GM12878 (cell line): ENCODE data around the gene PTPRQ. TPM values are rescaled to one million over a fixed set of nuclear protein-coding genes. Genes with fewer than 3 reads are reported as not detected.

Source experiments
- ATAC-seq: fragments of 200-7000 bp; cut with Tn5 transposase; 3 replicates; pipeline ENCODE4 v1.9.1; 2020; ENCODE audit warnings: mild to moderate bottlenecking, moderate library complexity
- BruUV-seq: library from RNA; stranded (reverse); fragments of 400-500 nt; replicated peaks from 2 replicates; lab custom pipeline; 2021; lab: Mats Ljungman, UMichigan
- CTCF ChIA-PET: fragments of 300-600 bp; sonication (Branson Sonifier 250); formaldehyde crosslinking; extraction: SDS; loops from one replicate; lab custom pipeline; 2021; ENCODE audit warnings: inconsistent platforms; lab: Yijun Ruan, JAX
- POLR2A ChIA-PET: fragments of 350-600 bp; formaldehyde crosslinking; extraction: SDS; loops from one replicate; lab custom pipeline; 2021; ENCODE audit warnings: inconsistent platforms; lab: Charles Lee
- RAD21 ChIA-PET: fragments of 300-600 bp; sonication (Branson Sonifier 250); formaldehyde crosslinking; loops from one replicate; lab custom pipeline; 2023; ENCODE audit warnings: antibody characterized with exemption; ENCODE audit not compliant: unreplicated experiment; lab: Charles Lee
- SMC1A ChIA-PET: fragments of 300-600 bp; sonication (Branson Sonifier 250); formaldehyde crosslinking; loops from one replicate; lab custom pipeline; 2023; ENCODE audit not compliant: unreplicated experiment, uncharacterized antibody; lab: Charles Lee
- DNase-seq: peaks from one replicate; pipeline ENCODE4 v3.0.0-alpha.2; 2011; ENCODE audit warnings: low read depth, low spot score
- FAIRE-seq: peaks from 3 replicates; lab custom pipeline; 2011; peaks lifted over from hg19 to GRCh38; lab: Jason Lieb, UNC
- H2AFZ ChIP-seq: 2 replicates; pipeline ENCODE4 v1.6.0; 2011; ENCODE audit warnings: low read depth, low read length, control low read depth; ENCODE audit not compliant: control insufficient read depth
- H3K27ac ChIP-seq: 2 replicates; pipeline ENCODE4 v1.5.1; 2011; ENCODE audit warnings: control low read depth; ENCODE audit not compliant: control insufficient read depth, insufficient read depth
- H3K27me3 ChIP-seq, 2 experiments: replicated peaks in 1 of 2; 2 replicates each; pipeline versions ENCODE4 v1.6.0 to v1.6.1; 2011; ENCODE audit warnings: low read length in 1 of 2; ENCODE audit not compliant: control insufficient read depth in 2 of 2, insufficient read depth in 2 of 2
- H3K36me3 ChIP-seq, 2 experiments: 2 replicates each; pipeline ENCODE4 v1.5.1; 2011; ENCODE audit warnings: low read length in 1 of 2; ENCODE audit not compliant: control insufficient read depth in 2 of 2, insufficient read depth in 2 of 2
- H3K4me1 ChIP-seq: 2 replicates; pipeline ENCODE4 v1.6.1; 2011; ENCODE audit warnings: mild to moderate bottlenecking, low read length, moderate library complexity, mixed read lengths; ENCODE audit not compliant: control insufficient read depth, insufficient read depth
- H3K4me2 ChIP-seq: 2 replicates; pipeline ENCODE4 v1.6.0; 2011; ENCODE audit warnings: control low read depth; ENCODE audit not compliant: control insufficient read depth, insufficient read depth
- H3K4me3 ChIP-seq: fragments of 200-600 bp; sonication (generic); 2 replicates; pipeline ENCODE4 v1.5.1; 2016
- H3K79me2 ChIP-seq: 2 replicates; pipeline ENCODE4 v1.6.0; 2011; ENCODE audit warnings: low read length; ENCODE audit not compliant: control insufficient read depth, insufficient read depth
- H3K9ac ChIP-seq: 2 replicates; pipeline ENCODE4 v1.8.0; 2011; ENCODE audit warnings: low read length, control low read depth, mixed read lengths; ENCODE audit not compliant: control insufficient read depth, insufficient read depth
- H3K9me3 ChIP-seq: replicated peaks from 3 replicates; pipeline ENCODE4 v1.5.1; 2011; ENCODE audit warnings: mild to moderate bottlenecking, low read length; ENCODE audit not compliant: control insufficient read depth, insufficient read depth
- H4K20me1 ChIP-seq: 2 replicates; pipeline ENCODE4 v1.6.0; 2011; ENCODE audit not compliant: control insufficient read depth, insufficient read depth
- BHLHE40 ChIP-seq, 2 experiments: fragments of 450-650 bp in 1 of 2; IDR thresholded peaks; 2 replicates each; pipeline ENCODE4 v1.6.1; 2011 to 2017; ENCODE audit warnings: low read depth in 2 of 2, borderline replicate concordance in 1 of 2, improper control_type of control experiment in 1 of 2, low read length in 1 of 2, mild to moderate bottlenecking in 1 of 2
- BRCA1 ChIP-seq: IDR thresholded peaks from 2 replicates; pipeline ENCODE4 v1.6.1; 2011; ENCODE audit warnings: low read depth, low read length, improper control_type of control experiment
- RFX5 ChIP-seq: IDR thresholded peaks from 2 replicates; pipeline ENCODE4 v1.6.1; 2011; ENCODE audit warnings: low read depth, low read length, improper control_type of control experiment
- STAT3 ChIP-seq: IDR thresholded peaks from 2 replicates; pipeline ENCODE4 v1.6.1; 2011; ENCODE audit warnings: low read depth, low read length, improper control_type of control experiment
- TCF12 ChIP-seq: IDR thresholded peaks from 2 replicates; pipeline ENCODE4 v1.6.1; 2011; ENCODE audit warnings: low read depth, mild to moderate bottlenecking, low read length
- ZNF622 ChIP-seq: fragments of 450-650 bp; IDR thresholded peaks from 2 replicates; pipeline ENCODE4 v1.6.1; 2017; ENCODE audit warnings: mild to moderate bottlenecking, inconsistent platforms
- WGBS: methylation state at CpG from one replicate; pipeline ENCODE4 v1.1.6; 2016; ENCODE audit warnings: low lambda C conversion rate; ENCODE audit not compliant: insufficient replicate concordance, insufficient coverage; ENCODE audit errors: missing lambda C conversion rate; 5-methylcytosine and 5-hydroxymethylcytosine counted together
- in situ Hi-C: fragments of 300-500 bp; cut with MboI; formaldehyde crosslinking; loops from 9 replicates; pipeline ENCODE4 v1.14.3; 2018; ENCODE audit warnings: mixed read lengths
- intact Hi-C: fragments of 100-400 bp; cut with micrococcal nuclease; formaldehyde crosslinking; loops from one replicate; pipeline ENCODE4 v1.14.2; 2022; ENCODE audit not compliant: unreplicated experiment
- polyA plus RNA-seq, 11 experiments: library from polyadenylated mRNA; depleted of rRNA in 4 of 11; unstranded in 6 of 11; stranded (reverse) in 5 of 11; fragments of >200 nt; fragmentation: Nextera tagmentation in 4 of 11; fragmentation: Illumina TruSeq in 1 of 11; extraction: Ambion mirVana in 4 of 11; extraction: Trizol in 1 of 11; gene quantifications; 1 replicate in 1 of 11; 2 replicates in 10 of 11; pipeline versions ENCODE4 v1.2.1 to v1.2.3, GENCODE V29; 2011 to 2016; ENCODE audit warnings: inconsistent platforms in 2 of 11, missing spikeins in 2 of 11, low read depth in 1 of 11
- total RNA-seq, 4 experiments: library from RNA; depleted of rRNA in 3 of 4; stranded (reverse); fragments of >200 nt in 3 of 4; fragmentation: Illumina TruSeq in 1 of 4; extraction: Trizol in 1 of 4; gene quantifications; 2 replicates each; pipeline versions ENCODE4 v1.2.1 to v1.2.3, GENCODE V29; 2013 to 2021
- TF ChIP-seq, protein P1 (sequence below): IDR thresholded peaks from 2 replicates; pipeline ENCODE4 v1.6.1; 2012; ENCODE audit warnings: improper control_type of control experiment, low read depth, low read length; ENCODE audit not compliant: insufficient replicate concordance
- TF ChIP-seq, protein P2 (sequence below): fragments of 450-650 bp; IDR thresholded peaks from 2 replicates; pipeline ENCODE4 v1.6.1; 2016; ENCODE audit warnings: mild to moderate bottlenecking
- TF ChIP-seq, protein P3 (sequence below): fragments of 450-650 bp; IDR thresholded peaks from 2 replicates; pipeline ENCODE4 v1.6.1; 2014; ENCODE audit warnings: mild to moderate bottlenecking

The PTPRQ gene
- total and polyA plus RNA-seq, 10 of the 15 experiments (the other 5 are each of a cell fraction or from before 2014, with no cell fraction given): 0.01 TPM; not detected in 9

- TF ChIP-seq, protein P1, sequence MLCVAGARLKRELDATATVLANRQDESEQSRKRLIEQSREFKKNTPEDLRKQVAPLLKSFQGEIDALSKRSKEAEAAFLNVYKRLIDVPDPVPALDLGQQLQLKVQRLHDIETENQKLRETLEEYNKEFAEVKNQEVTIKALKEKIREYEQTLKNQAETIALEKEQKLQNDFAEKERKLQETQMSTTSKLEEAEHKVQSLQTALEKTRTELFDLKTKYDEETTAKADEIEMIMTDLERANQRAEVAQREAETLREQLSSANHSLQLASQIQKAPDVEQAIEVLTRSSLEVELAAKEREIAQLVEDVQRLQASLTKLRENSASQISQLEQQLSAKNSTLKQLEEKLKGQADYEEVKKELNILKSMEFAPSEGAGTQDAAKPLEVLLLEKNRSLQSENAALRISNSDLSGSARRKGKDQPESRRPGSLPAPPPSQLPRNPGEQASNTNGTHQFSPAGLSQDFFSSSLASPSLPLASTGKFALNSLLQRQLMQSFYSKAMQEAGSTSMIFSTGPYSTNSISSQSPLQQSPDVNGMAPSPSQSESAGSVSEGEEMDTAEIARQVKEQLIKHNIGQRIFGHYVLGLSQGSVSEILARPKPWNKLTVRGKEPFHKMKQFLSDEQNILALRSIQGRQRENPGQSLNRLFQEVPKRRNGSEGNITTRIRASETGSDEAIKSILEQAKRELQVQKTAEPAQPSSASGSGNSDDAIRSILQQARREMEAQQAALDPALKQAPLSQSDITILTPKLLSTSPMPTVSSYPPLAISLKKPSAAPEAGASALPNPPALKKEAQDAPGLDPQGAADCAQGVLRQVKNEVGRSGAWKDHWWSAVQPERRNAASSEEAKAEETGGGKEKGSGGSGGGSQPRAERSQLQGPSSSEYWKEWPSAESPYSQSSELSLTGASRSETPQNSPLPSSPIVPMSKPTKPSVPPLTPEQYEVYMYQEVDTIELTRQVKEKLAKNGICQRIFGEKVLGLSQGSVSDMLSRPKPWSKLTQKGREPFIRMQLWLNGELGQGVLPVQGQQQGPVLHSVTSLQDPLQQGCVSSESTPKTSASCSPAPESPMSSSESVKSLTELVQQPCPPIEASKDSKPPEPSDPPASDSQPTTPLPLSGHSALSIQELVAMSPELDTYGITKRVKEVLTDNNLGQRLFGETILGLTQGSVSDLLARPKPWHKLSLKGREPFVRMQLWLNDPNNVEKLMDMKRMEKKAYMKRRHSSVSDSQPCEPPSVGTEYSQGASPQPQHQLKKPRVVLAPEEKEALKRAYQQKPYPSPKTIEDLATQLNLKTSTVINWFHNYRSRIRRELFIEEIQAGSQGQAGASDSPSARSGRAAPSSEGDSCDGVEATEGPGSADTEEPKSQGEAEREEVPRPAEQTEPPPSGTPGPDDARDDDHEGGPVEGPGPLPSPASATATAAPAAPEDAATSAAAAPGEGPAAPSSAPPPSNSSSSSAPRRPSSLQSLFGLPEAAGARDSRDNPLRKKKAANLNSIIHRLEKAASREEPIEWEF: no peak
- TF ChIP-seq BHLHE40 (IDR thresholded peaks at IDR 0.05; ENCODE audit: borderline replicate concordance in 1 of 2, low read depth in 2 of 2, low read length in 1 of 2) (no peak), ZNF622 (no peak)
These were observed 107.9 kb downstream of the PTPRQ start (continued) for GRCh38 chr12:80551897-80552296.

- no peaks in the 10 kb centered on the region for H3K9me3 ChIP-seq
- SMC1A ChIA-PET: no interaction called here
- H2AFZ ChIP-seq: no peak overlapping the region
- RAD21 ChIA-PET: no interaction called here
- TF ChIP-seq, protein P1: no peak
- TF ChIP-seq, protein P2, sequence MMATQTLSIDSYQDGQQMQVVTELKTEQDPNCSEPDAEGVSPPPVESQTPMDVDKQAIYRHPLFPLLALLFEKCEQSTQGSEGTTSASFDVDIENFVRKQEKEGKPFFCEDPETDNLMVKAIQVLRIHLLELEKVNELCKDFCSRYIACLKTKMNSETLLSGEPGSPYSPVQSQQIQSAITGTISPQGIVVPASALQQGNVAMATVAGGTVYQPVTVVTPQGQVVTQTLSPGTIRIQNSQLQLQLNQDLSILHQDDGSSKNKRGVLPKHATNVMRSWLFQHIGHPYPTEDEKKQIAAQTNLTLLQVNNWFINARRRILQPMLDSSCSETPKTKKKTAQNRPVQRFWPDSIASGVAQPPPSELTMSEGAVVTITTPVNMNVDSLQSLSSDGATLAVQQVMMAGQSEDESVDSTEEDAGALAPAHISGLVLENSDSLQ: no peak
- no peak for TF ChIP-seq STAT3
- TF ChIP-seq, protein P3, sequence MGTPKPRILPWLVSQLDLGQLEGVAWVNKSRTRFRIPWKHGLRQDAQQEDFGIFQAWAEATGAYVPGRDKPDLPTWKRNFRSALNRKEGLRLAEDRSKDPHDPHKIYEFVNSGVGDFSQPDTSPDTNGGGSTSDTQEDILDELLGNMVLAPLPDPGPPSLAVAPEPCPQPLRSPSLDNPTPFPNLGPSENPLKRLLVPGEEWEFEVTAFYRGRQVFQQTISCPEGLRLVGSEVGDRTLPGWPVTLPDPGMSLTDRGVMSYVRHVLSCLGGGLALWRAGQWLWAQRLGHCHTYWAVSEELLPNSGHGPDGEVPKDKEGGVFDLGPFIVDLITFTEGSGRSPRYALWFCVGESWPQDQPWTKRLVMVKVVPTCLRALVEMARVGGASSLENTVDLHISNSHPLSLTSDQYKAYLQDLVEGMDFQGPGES: no peak
- TF ChIP-seq TCF12: no peak
- TF ChIP-seq RFX5: no peak
- no peak for TF ChIP-seq BRCA1
- CTCF ChIA-PET: no interaction called here
- no peak overlapping the region for H3K9ac ChIP-seq
- no peak overlapping the region for H3K4me2 ChIP-seq
- no peaks in the 10 kb centered on the region for H3K79me2 ChIP-seq
- FAIRE-seq: no peak
- no peaks in the 10 kb centered on the region for H3K4me1 ChIP-seq
- no peak for ATAC-seq
- WGBS: 48% methylated on average over 3 of the region's 3 CpGs
- H3K27ac ChIP-seq: no peak overlapping the region
- H3K36me3 ChIP-seq: no peaks in the 10 kb centered on the region
- no peak overlapping the region for H3K4me3 ChIP-seq
- no peaks in the 10 kb centered on the region for H3K27me3 ChIP-seq
- BruUV-seq: no TSS peak
- POLR2A ChIA-PET: no interaction called here
- intact Hi-C loops (no loop called here), in situ Hi-C loops (no loop called here)
- no peak for DNase-seq
- no peaks in the 10 kb centered on the region for H4K20me1 ChIP-seq
These were observed 109.3 kb downstream of the PTPRQ start for GRCh38 chr12:80553316-80553715.
